Sigmoid colon (tissue), 7 donors: ENCODE data around the gene RUNX1. TPM values are rescaled to one million over a fixed set of nuclear protein-coding genes. Genes with fewer than 3 reads are reported as not detected.

Source experiments
- DNase-seq: peaks from one replicate; pipeline ENCODE4 v3.0.0-alpha.2; 2019
- H3K27ac ChIP-seq, 4 donors: fragments of 200-600 bp; sonication (generic); one replicate each; pipeline ENCODE4 v1.5.1; 2016 to 2019; ENCODE audit warnings: mild to moderate bottlenecking in 1 of 4
- H3K27me3 ChIP-seq, 3 donors: fragments of 200-600 bp; sonication (generic); one replicate each; pipeline ENCODE4 v1.5.1; 2019; ENCODE audit warnings: mild to moderate bottlenecking in 1 of 3
- H3K36me3 ChIP-seq, 4 donors: fragments of 200-600 bp; sonication (generic); one replicate each; pipeline ENCODE4 v1.5.1; 2016 to 2019
- H3K4me1 ChIP-seq, 4 donors: fragments of 200-600 bp; sonication (generic); one replicate each; pipeline ENCODE4 v1.5.1; 2017 to 2019
- H3K4me3 ChIP-seq, 4 donors: fragments of 200-600 bp; sonication (generic); one replicate each; pipeline ENCODE4 v1.5.1; 2017 to 2019; ENCODE audit warnings: mild to moderate bottlenecking in 2 of 4, moderate library complexity in 1 of 4
- H3K9me3 ChIP-seq, 4 donors: fragments of 200-600 bp in 3 of 4; sonication (generic) in 3 of 4; one replicate each; pipeline versions ENCODE4 v1.5.1 to v1.6.1; 2013 to 2019
- CTCF ChIP-seq, 4 experiments: fragments of 450-650 bp in 3 of 4; fragments of 200-600 bp in 1 of 4; IDR thresholded peaks; one replicate each; pipeline ENCODE4 v1.5.1; 2016 to 2019; ENCODE audit warnings: antibody characterized with exemption in 4 of 4, mild to moderate bottlenecking in 3 of 4, moderate library complexity in 2 of 4
- EP300 ChIP-seq, 4 donors: sonication (generic); formaldehyde crosslinking; IDR thresholded peaks; one replicate each; pipeline ENCODE4 v1.6.1; 2017; ENCODE audit warnings: antibody characterized with exemption in 4 of 4
- POLR2A ChIP-seq, 2 donors: fragments of 450-650 bp; IDR thresholded peaks; one replicate each; pipeline ENCODE4 v1.6.1; 2016; ENCODE audit warnings: antibody characterized with exemption in 2 of 2, mild to moderate bottlenecking in 2 of 2, moderate library complexity in 2 of 2
- POLR2AphosphoS5 ChIP-seq, 4 donors: sonication (generic); formaldehyde crosslinking; IDR thresholded peaks; one replicate each; pipeline ENCODE4 v1.6.1; 2017; ENCODE audit warnings: antibody characterized with exemption in 4 of 4
- WGBS, 2 donors: extraction: QIAGEN DNeasy Blood & Tissue Kit; methylation state at CpG; one replicate each; pipeline ENCODE4 v1.1.7; 2013; 5-methylcytosine and 5-hydroxymethylcytosine counted together
- intact Hi-C: fragments of 100-400 bp; cut with DNase I; formaldehyde crosslinking; loops from one replicate; pipeline ENCODE4 v1.15.1; 2023
- polyA plus RNA-seq, 3 donors: library from polyadenylated mRNA; stranded (reverse); fragments of 200-250 nt; gene quantifications; one replicate each; pipeline ENCODE4 v1.2.3, GENCODE V29; 2013
- total RNA-seq, 4 donors: library from RNA; depleted of rRNA; stranded (reverse); fragments of >200 nt; gene quantifications; one replicate each; pipeline ENCODE4 v1.1.0, GENCODE V29; 2016
- donor health status: healthy with polysubstance abuse.
- donor health status: Bipolar disorder and iron deficiency.
- donor health status: healthy.

The RUNX1 gene
- total and polyA plus RNA-seq, 7 donors, result 2.8 to 23.3 (median 7.5) TPM

GRCh38 chr21:34802180-34802899 is 246.8 kb downstream of the RUNX1 start:
- H3K4me1 ChIP-seq, result peaks cover 0 to 9% (median 3%) of the 10 kb centered on the region in 4 donors
- H3K4me3 ChIP-seq, result no peak overlapping the region
- no peak for DNase-seq
- 90 to 96% methylated on average over 1 of the region's 1 CpG for WGBS, 2 donors
- H3K36me3 ChIP-seq, result no peaks in the 10 kb centered on the region
- intact Hi-C loops, result no loop called here
- H3K9me3 ChIP-seq, result no peaks in the 10 kb centered on the region
- no peak for TF ChIP-seq POLR2A (IDR thresholded peaks at IDR 0.05)
- no peak for TF ChIP-seq CTCF (IDR thresholded peaks at IDR 0.05)
- no peak for TF ChIP-seq POLR2AphosphoS5 (IDR thresholded peaks at IDR 0.05)
- TF ChIP-seq EP300 (IDR thresholded peaks at IDR 0.05), result no peak
- no peak overlapping the region for H3K27ac ChIP-seq
- H3K27me3 ChIP-seq, result no peaks in the 10 kb centered on the region

GRCh38 chr21:34801519-34802132 is 247.5 kb downstream of the RUNX1 start:
- 59 to 60% methylated on average over 2 of the region's 2 CpGs for WGBS, 2 donors
- intact Hi-C loops, result no loop called here
- H3K4me1 ChIP-seq, result peaks cover 0 to 12% (median 9%) of the 10 kb centered on the region in 4 donors
- no peak overlapping the region for H3K27ac ChIP-seq
- H3K27me3 ChIP-seq, result no peaks in the 10 kb centered on the region
- no peak overlapping the region for H3K4me3 ChIP-seq
- DNase-seq, result no peak
- H3K36me3 ChIP-seq, result no peaks in the 10 kb centered on the region
- no peak for TF ChIP-seq POLR2AphosphoS5 (IDR thresholded peaks at IDR 0.05)
- TF ChIP-seq POLR2A (IDR thresholded peaks at IDR 0.05), result no peak
- no peak for TF ChIP-seq EP300 (IDR thresholded peaks at IDR 0.05)
- TF ChIP-seq CTCF (IDR thresholded peaks at IDR 0.05), result no peak
- no peaks in the 10 kb centered on the region for H3K9me3 ChIP-seq

- DNase-seq, result no peak
- TF ChIP-seq CTCF (IDR thresholded peaks at IDR 0.05), result no peak
- no peaks in the 10 kb centered on the region for H3K36me3 ChIP-seq
- no peaks in the 10 kb centered on the region for H3K9me3 ChIP-seq
- no peak overlapping the region for H3K4me3 ChIP-seq
- peaks cover 0 to 18% (median 16%) of the 10 kb centered on the region in 4 donors for H3K4me1 ChIP-seq
- intact Hi-C loops, result no loop called here
- 19 to 60% methylated on average over 7 of the region's 7 CpGs for WGBS, 2 donors
- H3K27ac ChIP-seq, result no peak overlapping the region
- H3K27me3 ChIP-seq, result no peaks in the 10 kb centered on the region
Observed at GRCh38 chr21:34800797-34801518, 248.1 kb downstream of the RUNX1 start.

GRCh38 chr21:34799092-34799491 is 250.0 kb downstream of the RUNX1 start:
- 96 to 98% methylated on average over 6 of the region's 6 CpGs for WGBS, 2 donors
- H3K4me1 ChIP-seq, result peaks cover 0 to 36% (median 32%) of the 10 kb centered on the region in 4 donors
- H3K27ac ChIP-seq, result no peak overlapping the region
- H3K9me3 ChIP-seq, result no peaks in the 10 kb centered on the region
- no peaks in the 10 kb centered on the region for H3K36me3 ChIP-seq
- intact Hi-C loops, result loop anchor here (5.0 kb wide), 1 partner anchor 88 kb away; no protein-coding TSS in a partner anchor
- DNase-seq, result no peak
- H3K27me3 ChIP-seq, result no peaks in the 10 kb centered on the region
- H3K4me3 ChIP-seq, result no peak overlapping the region
- TF ChIP-seq POLR2AphosphoS5 (IDR thresholded peaks at IDR 0.05), result no peak
- TF ChIP-seq EP300 (IDR thresholded peaks at IDR 0.05), result no peak
- TF ChIP-seq CTCF (IDR thresholded peaks at IDR 0.05), result no peak
- TF ChIP-seq POLR2A (IDR thresholded peaks at IDR 0.05), result no peak
